GM18873 (cell line): ENCODE data around the gene PHTF2.
"Not testable (repeated sequence)": the region's sequence is repeated elsewhere in the genome, so short reads cannot be mapped to it uniquely, and the experiment has no call there.

Experiments used
- ATAC-seq: cut with Tn5 transposase; IDR thresholded peaks from one replicate; pipeline ENCODE4 v1.9.1; 2021; ENCODE audit warnings: mild to moderate bottlenecking, moderate library complexity, moderate number of reproducible peaks; ENCODE audit not compliant: unreplicated experiment, low FRiP score

PHTF2 gene

GRCh38 chr7:77826300-77826699 is 27.7 kb downstream of the PHTF2 start:
- no peak for ATAC-seq

GRCh38 chr7:77827999-77828398 is 29.4 kb downstream of the PHTF2 start:
- no peak for ATAC-seq

- ATAC-seq = no peak
Observed at GRCh38 chr7:77830649-77831355, 32.2 kb downstream of the PHTF2 start.

GRCh38 chr7:77831481-77831880 is 32.9 kb downstream of the PHTF2 start:
- no peak for ATAC-seq

GRCh38 chr7:77831953-77832352 is 33.4 kb downstream of the PHTF2 start:
- ATAC-seq = no peak

GRCh38 chr7:77833136-77833535 is 34.6 kb downstream of the PHTF2 start:
- no peak for ATAC-seq

GRCh38 chr7:77836425-77836824 is 37.9 kb downstream of the PHTF2 start:
- not testable (repeated sequence) for ATAC-seq

GRCh38 chr7:77837275-77837674 is 38.7 kb downstream of the PHTF2 start:
- no peak for ATAC-seq

- no peak for ATAC-seq
Observed at GRCh38 chr7:77837966-77838365, 39.4 kb downstream of the PHTF2 start.

GRCh38 chr7:77838929-77839491 is 40.4 kb downstream of the PHTF2 start:
- no peak for ATAC-seq

- ATAC-seq = no peak
Observed at GRCh38 chr7:77839919-77840318, 41.3 kb downstream of the PHTF2 start.

- ATAC-seq = no peak
Observed at GRCh38 chr7:77843194-77843593, 44.6 kb downstream of the PHTF2 start.

GRCh38 chr7:77846317-77847092 is 47.9 kb downstream of the PHTF2 start:
- ATAC-seq = no peak

GRCh38 chr7:77855371-77856083 is 57.0 kb downstream of the PHTF2 start:
- ATAC-seq = no peak

GRCh38 chr7:77858278-77858677 is 59.7 kb downstream of the PHTF2 start:
- ATAC-seq = no peak

- no peak for ATAC-seq
Observed at GRCh38 chr7:77859343-77859742, 60.8 kb downstream of the PHTF2 start.

GRCh38 chr7:77862691-77863090 is 64.1 kb downstream of the PHTF2 start:
- no peak for ATAC-seq

- no peak for ATAC-seq
Observed at GRCh38 chr7:77863860-77864259, 65.3 kb downstream of the PHTF2 start.

- no peak for ATAC-seq
Observed at GRCh38 chr7:77866370-77866769, 67.8 kb downstream of the PHTF2 start.

- ATAC-seq = no peak
Observed at GRCh38 chr7:77866786-77867536, 68.4 kb downstream of the PHTF2 start.
